ENCODE results near the gene PPP6R3.
"Not testable (repeated sequence)": the region's sequence is repeated elsewhere in the genome, so short reads cannot be mapped to it uniquely, and the experiment has no call there.

The PPP6R3 gene

DNA sequence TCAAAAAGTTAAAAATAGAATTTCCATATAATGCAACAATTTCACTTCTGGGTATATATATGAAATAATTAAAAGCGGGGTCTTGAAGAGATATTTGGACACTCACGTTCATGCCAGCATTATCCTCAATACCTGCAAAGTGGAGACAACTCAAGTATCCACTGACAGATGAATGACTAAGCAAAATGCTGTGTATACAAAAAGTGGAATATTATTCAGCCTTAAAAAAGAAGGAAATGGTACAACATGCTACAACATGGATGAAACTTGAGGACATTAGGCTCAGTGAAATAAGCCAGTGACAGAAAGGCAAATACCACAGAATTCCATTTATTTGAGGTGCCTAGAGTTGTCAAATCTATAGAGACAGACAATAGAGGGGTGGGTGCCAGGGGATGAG lies 161.3 kb downstream of the PPP6R3 start:
- DNase-seq: no peak

DNA sequence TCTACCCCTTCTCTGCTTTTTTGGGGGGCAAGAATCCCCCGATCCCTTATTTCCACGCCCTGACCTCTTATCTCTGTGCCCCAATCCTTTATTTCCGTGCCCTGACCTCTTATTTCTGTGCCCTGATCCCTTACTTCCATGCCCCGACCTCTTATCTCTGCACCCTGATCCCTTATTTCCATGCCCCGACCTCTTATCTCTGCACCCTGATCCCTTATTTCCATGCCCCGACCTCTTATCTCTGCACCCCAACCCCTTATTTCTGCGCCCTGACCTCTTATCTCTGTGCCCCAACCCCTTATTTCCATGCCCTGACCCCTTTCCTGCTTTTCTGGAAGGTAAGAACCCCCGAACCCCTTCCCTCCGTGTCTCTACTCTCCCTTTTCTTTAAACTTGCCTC lies 163.2 kb downstream of the PPP6R3 start:
- not testable (repeated sequence) for DNase-seq

DNA sequence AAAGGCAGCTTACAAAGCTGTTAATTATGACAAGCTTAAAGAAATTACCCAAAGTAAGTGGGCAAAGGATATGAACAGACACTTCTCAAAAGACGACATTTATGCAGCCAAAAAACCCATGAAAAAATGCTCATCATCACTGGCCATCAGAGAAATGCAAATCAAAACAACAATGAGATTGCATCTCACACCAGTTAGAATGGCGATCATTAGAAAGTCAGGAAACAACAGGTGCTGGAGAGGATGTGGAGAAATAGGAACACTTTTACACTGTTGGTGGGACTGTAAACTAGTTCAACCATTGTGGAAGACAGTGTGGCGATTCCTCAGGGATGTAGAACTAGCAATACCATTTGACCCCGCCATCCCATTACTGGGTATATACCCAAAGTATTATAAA lies 164.5 kb downstream of the PPP6R3 start:
- not testable (repeated sequence) for DNase-seq

DNA sequence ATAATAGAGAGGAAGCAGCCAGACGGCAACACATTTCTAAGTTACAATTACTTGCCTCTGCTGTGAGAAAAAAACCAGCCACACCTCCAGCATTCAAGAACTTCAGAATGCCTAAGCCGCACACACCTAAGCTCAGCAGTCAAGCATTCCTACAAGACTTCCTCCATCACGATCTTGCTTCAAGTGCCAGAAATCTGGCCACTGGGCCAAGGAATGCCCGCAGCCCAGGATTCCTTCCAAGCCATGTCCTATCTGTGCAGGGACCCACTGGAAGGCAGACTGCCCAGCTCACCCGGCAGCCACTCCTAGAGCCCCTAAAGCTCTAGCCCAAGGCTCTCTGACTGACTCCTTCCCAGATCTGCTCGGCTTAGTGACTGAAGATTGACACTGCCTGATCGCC lies 165.7 kb downstream of the PPP6R3 start:
- not testable (repeated sequence) for DNase-seq

DNA sequence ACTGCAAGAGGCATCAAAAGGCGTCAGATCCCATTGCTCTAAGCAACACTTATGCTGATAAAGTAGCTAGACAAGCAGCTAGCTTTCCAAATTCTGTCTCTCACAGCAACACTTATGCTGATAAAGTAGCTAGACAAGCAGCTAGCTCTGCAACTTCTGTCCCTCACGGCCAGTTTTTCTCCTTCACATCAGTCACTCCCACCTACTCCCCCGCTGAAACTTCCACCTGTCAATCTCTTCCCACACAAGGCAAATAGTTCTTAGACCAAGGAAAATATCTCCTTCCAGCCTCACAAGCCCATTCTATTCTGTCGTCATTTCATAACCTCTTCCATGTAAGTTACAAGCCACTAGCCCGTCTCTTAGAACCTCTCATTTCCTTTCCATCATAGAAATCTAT lies 168.3 kb downstream of the PPP6R3 start:
- DNase-seq: not testable (repeated sequence)

DNA sequence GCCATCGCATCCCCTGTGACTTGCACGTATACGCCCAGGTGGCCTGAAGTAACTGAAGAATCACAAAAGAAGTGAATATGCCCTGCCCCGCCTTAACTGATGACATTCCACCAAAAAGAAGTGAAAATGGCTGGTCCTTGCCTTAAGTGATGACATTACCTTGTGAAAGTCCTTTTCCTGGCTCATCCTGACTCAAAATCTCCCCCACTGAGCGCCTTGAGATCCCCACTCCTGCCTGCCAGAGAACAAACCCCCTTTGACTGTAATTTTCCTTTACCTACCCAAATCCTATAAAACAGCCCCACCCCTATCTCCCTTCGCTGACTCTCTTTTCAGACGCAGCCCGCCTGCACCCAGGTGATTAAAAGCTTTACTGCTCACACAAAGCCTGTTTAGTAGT lies 171.8 kb downstream of the PPP6R3 start:
- not testable (repeated sequence) for DNase-seq

DNA sequence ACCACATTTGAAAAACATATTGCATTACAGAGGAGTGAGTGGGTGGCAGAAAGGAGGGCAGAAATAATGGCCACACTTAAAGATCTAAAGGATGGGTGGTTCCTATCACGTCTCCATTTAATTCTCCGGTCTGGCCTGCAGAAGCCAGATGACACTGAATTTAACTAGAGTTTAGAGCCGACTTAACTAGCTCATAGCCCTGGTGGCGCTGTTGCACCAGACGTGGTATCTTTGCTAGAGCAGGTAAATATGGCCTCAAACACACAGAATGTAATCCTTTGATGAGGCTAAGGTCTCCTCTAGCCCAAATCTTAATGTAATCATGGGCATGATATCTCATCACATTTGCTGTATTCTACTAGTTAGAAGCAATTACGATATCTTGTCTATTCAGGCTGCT lies 172.2 kb downstream of the PPP6R3 start:
- peak; percentile 66 for DNase-seq

DNA sequence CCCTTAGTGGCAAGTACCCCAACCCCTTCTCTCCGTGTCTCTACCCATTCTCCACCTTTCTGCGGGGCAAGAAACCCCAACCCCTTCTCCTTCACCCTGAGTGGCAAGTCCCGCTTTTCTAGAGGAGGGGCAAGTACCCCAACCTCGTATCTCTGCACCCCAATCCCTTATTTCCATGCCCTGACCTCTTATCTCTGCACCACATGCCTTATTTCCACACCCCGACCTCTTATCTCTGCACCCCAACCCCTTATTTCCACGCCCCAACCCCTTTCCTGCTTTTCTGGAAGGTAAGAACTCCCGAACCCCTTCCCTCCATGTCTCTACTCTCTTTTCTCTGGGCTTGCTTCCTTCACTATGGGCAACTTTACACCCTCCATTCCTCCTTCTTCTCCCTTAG lies 174.1 kb downstream of the PPP6R3 start:
- DNase-seq: not testable (repeated sequence)

DNA sequence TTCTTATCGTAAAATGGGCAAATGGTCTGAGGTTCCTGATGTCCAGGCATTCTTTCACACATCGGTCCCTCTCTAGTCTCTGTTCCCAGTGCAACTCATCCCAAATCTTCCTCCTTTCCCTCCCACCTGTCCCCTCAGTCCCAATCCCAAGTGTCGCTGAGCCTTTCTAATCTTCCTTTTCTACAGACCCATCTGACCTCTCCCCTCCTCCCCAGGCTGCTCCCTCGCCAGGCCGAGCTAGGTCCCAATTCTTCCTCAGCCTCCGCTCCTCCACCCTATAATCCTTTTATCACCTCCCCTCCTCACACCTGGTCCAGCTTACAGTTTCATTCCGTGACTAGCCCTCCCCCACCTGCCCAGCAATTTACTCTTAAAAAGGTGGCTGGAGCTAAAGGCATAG lies 174.6 kb downstream of the PPP6R3 start:
- DNase-seq: not testable (repeated sequence)

DNA sequence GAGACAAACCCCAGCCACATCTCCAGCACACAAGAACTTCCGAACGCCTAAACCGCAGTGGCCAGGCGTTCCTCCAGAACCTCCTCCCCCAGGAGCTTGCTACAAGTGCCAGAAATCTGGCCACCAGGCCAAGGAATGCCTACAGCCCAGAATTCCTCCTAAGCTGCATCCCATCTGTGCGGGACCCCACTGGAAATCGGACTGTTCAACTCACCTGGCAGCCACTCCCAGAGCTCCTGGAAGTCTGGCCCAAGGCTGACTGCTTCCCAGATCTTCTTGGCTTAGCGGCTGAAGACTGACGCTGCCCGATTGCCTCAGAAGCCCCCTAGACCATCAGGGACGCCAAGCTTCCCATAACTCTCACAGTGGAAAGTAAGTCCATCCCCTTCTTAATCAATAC lies 175.3 kb downstream of the PPP6R3 start:
- not testable (repeated sequence) for DNase-seq

DNA sequence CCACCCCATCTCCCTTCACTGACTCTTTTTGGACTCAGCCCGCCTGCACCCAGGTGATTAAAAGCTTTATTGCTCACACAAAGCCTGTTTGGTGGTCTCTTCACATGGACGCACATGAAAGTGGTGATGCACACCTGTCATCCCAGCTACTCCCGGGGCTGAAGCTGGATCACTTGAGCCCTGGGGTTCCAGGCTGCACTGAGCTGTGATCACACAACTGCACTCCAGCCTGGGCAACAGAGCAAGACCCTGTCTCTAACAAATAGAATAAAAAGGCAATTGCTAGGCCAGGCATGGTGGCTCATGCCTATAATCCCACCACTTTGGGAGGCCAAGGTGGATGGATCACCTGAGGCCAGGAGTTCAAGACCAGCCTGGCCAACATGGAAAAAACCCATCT lies 178.8 kb downstream of the PPP6R3 start:
- DNase-seq: not testable (repeated sequence)

DNA sequence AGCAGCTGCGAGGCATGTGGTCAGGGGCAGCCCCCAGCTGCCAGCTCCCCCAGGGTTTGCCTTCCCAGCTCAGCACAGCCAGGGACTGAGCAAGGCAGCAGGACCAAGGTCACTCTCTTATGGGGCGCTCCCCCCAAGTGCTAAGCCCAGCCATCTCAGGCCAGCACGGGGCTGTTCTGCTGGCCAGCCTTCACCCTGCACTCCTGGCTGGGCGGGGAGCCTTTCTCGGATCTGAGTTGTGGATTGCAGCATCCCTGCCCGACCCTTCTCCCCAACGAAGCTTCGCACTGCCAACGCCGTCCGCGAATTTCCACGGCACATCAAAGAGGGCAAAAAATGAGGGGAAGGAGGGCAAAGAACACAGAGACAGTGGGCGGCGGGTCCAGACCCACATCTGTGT lies 181.3 kb downstream of the PPP6R3 start:
- no peak for DNase-seq

DNA sequence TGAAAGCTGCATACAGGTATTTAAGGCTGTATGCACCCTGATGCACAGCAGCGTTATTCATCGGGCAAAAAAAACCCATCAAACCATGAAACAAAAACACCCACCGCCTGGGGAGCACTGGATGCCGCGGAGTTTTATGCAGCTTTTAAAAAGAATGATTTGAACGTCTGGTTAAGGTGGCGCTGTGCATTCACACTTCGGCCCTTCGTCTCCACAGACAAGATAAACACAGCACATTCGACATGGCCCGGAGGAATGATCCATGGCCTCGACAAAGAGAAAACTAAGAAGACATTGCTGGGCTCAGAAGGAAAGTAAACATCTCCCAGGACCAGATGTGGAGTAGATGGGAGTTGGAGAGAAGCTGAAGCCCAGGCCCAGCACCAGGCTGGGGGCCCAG lies 183.0 kb downstream of the PPP6R3 start:
- DNase-seq: no peak

DNA sequence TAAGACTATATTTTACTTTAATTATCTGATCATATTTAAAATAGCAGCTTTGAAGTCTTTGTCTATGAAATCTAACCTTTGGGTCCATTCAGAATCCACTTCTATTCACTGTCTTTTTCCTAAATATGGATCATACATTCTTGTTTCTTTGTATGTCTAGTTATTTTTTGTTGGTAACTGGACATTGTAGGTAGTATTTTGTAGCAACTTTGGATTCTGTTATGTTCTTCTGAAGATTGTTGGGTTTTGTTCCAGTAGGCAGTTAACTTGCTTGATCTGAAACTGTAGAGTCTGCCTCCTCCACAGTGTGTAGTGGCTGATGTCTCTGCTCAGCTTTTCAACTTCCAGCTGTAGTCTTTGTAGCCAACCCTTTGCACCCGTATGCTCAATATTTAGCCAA lies 186.3 kb downstream of the PPP6R3 start:
- no peak for DNase-seq

DNA sequence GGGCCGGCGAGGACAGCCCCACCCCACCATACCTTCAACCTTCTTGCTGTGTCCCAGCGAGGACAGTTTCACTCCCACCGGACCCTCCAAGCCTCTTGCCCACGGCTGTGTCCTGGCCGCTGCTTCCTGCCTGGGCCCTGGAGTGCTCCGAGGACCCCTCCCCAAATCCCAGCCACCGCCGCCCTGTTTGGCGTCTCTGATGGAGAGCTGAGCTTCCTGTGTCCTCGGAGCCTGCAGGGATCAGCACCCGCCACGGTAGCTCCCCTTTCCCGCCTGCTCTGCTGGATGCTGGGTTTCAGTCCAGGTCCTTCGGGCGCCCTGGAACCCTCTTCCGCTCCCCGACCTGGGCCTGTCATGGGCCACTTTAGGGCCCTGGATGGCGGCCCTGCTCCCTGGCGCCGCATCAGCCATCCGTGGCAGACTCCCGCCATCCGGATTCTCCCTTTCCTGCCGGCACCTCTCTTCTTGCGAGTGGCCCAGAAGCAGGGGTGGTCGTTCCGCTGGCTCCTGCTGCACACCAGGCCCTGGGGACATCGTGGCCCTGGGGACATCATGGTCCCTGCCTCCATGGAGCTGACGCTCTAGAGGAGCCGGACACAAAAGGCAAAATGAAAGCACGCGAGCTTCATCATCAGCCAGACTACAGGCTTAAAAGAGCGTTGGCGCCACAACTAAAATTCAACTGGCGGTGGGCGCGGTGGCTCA lies 189.5 kb downstream of the PPP6R3 start:
- DNase-seq: no peak

DNA sequence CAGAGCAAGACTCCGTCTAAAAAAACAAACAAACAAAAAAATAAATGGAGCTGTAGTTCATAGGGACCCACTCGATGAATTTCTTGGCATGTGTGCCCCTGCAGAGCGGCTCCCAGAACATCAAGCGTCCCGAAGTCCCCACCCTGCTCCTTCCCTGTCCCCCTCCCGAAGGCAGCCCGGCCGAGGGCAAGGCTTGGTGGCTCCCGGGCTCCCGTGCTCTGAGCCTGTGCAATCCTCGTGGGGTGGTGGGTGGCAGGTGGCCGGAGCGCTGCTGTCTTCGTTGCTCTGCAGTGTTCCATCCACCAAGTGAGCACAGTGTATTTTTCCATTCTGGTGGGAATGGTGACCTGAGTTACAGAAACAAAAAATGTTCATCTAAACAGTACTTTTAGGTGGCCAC lies 190.2 kb downstream of the PPP6R3 start:
- DNase-seq: no peak

DNA sequence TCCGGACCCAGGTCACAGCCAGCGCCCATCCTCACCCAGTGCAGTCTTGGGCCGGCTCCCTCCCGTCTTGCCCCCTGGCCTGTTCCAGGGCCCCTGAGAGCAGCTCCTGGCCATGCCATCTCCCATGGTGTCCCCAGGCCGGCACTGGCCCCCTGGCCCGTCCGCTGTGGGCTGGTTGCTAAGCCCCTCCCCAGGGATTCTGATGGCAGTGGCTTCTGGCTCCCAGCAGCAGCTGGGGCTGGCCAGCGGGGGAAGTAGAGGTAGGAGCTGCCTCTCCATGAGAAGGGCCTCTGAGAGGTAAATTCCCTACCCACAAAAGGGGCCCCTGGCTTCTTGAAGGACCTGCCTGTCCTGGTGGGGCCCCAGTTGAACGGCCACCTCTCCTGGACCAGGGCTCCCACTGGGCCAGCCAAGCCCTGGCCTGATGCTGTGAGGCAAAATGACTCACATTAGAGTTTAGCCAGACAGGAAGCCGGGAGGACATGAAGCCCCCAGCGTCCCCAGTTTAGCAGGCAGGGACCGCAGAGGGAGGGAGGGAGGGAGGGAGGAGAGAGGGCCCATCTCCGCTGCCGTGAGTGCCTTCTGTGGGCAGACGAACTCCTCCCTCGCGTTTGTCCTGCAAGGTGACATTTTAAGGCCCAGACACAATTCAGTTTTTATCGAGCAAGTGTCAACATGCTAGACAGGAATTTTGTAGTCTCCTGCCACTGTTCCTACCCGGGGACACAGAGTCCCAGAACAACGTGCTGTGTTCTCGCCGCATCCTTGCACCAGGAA lies 190.8 kb downstream of the PPP6R3 start:
- no peak for DNase-seq

DNA sequence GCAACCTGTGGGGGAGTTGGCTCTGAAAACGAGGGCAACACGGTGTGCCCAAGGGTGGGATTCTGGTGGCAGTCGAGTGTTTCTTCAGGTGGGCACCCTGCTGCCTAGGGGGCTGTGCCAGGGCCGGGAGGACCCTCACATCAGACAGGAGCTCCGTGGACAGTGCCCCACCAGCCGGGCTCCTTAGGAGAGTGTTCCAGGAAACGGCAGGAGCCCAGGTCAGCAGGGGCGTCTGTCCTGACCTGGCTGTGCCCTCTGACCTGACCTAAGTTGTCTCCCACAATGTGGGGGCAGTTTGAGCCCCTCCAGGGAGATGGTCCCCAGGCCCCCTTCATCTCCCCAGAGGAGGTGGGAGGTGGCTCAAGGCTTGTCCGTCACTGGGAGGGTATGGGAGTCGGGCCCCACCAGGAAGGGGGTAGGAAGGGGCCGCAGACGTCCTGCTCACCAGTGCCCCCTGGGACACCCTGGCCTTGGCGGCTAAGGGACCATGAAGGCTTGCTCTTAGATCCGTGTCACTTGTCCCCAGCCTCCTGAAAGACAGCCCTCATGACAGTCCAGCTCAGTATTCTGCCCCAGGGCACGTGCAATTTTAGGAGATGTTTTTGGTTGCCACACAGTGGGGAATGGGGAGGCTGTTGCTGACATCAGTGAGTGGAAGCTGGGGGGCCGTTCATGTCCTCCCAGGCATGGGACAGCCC lies 191.6 kb downstream of the PPP6R3 start:
- no peak for DNase-seq

DNA sequence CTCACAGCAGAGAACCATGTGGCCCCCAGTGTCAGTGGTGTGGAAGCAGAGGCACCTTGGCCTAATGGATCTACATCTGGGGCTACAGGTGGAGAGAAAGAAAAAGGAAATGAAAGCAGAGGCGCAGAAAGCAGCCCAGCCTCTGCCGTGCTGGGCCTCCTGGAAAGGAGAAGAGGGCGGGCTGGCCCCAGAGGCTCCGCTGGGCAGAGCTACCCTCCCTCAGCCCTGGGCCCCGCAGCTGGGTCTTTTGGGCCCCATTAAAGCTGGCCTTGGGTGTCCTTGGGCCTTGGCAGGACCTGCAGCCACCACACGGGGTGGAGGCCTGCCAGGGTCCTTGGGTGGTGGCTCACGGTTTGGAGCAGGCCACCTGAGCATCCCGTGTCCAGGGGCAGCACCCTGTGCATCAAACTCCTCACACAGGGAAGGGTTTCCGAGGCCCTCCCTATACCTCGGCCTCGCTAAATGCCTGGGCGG lies 192.2 kb downstream of the PPP6R3 start:
- no peak for DNase-seq

DNA sequence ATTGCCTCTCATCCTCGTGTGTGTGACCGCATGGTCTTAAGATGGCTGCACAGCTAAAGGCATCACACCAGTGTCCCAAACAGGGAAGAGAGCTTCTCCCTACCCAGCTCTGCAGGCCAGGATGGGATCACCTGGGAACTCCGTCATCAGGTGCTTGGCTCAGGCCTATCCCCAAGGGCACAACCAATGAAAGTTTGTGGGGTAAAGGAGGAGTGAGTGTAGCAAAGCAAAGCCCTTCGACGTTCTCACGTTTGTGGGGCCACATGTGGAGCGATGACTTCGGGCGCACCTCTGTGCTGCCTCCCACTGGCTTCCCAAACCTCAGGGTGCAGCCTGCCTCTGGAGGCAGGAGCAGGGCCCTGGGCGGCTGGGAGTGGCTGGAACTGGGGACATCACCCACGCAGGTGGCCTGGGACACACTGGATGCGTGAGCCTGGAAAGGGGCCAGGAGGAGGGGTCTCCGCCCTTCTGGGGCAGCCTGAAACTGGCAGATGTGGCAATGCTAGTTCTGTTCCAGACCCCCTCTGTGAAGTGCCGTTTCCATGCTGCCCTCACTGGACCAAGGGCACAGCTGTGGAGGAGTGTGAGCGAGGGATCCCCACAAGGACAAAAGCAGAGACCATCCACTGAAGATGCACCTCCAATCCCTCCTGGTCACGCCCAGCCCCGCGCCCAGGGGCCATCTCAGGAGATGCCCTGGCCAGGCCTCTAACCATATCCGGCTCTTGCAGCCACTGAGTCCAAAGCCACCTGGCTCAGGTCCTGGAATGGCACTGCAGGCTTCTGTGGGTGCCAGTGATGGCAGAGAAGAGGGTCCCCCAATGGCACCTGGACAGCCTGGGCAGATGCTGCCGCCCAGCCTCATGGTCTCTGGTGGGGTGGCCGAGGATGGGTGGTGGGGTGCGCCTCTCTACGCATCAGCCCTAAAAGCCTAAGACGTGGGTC lies 193.2 kb downstream of the PPP6R3 start:
- no peak for DNase-seq

DNA sequence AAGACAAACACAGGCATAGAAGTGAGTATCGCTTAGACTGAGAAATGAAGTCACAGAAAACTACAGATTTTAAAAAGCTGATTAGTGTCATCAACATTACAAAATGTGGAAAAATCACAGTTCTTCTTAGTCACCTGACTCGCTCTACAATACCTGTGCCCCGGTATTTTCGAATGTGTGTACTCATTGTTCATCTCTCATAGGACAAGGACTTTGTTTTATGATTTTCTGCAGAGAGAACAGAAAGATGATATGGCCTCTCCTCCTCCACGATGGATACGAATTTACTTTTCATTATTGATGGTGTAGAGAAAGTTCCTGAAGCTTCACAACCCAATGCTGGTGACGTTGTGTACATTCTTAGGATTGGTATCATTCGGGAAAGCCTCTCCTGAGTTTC lies 194.4 kb downstream of the PPP6R3 start:
- no peak for DNase-seq

DNA sequence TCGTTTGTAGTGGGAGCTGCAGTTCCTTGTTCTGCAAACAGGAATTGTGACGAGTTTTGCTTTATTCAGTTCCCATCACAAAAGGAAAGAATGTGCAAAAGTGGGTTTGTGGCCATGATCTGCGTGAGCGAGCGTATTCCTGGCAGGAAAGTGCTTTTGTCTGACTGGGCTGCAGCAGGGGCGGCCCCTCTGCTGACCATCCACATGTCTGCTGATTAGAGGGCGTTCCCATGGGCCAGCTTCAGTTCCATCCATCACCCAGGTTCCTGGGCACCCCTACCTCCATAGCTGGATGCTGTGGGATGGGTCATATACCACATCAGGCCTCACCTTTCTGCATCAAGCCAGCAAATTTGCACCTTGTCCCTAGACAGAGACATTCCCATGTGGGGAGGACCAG lies 194.9 kb downstream of the PPP6R3 start:
- DNase-seq: no peak

DNA sequence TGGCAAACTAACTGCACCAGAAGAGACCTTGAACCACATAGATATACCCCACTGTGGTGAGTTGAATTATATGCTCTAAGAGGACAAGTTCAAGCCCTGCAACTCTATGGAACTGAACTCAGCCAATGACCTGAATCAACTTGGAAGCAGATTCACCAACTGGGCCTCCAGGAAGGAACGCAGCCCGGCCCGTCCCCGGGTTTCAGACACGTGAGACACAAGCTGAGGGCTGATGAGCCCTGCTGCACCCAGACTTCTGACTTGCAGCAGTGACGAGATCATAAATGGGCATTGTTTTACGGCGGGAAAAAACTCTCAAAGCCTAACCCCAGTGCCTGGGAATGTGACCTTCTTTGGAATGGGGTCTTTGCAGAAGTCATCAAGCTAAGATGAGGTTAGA lies 195.3 kb downstream of the PPP6R3 start:
- no peak for DNase-seq

Data from NCI-H1105 treated with DMSO at 0.1 percent for 48 hours (cell line).